Erythroblast (primary cell): Measurements from ENCODE around the gene WDFY4.

Source experiments
- GATA1 ChIP-seq: IDR thresholded peaks from 2 replicates; pipeline ENCODE4 v1.6.1; 2011; ENCODE audit warnings: low read depth, mild to moderate bottlenecking, control low read depth, low read length, moderate library complexity
- POLR2A ChIP-seq: IDR thresholded peaks from 2 replicates; pipeline ENCODE4 v1.6.1; 2011; ENCODE audit warnings: mild to moderate bottlenecking, low read length

DNA sequence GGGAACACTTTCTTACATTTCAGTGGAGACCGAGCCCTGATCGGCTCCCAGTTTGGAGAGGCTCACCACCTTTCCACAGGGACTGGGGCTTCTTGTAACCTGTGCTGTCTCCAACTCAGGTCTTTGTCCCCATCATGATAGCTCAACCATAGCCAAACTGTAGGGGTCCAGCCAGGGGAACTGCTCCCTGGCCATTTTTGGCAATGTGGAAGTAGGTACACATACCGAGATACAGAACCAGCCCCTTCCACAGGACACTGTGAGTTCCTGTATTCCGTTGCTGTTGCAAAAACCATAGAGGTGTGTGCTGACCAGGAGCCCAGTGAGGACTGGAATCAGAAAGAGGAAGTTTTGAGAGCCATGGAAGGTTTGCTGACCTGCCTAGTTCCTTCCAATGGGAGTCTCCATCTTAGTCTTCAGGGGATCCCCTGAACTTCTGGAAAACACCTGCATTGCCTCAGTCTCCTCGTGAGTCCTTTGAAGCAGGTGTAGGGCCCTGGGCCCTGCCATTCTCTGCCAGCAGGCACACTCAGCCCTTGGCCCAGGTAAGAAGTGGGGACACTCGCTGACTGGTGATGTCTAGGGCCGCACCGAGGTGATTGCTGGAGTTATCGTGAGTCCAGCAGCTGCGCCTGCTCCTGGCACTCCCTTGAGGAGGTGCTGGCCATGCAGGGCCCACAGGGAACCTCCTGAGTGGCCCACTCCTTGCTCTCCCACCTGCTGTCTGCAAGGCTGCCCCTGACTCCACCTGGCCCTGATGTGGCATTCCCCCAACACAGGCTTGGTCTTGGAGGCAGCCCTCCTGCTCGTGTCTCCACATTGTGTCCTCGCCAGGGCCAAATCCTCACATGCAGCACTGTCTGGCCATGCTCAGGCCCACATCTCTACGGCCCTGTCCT is 11.2 kb downstream of the WDFY4 start:
- TF ChIP-seq POLR2A = no peak
- no peak for TF ChIP-seq GATA1
